ENCODE data around the gene MED13.

DNA sequence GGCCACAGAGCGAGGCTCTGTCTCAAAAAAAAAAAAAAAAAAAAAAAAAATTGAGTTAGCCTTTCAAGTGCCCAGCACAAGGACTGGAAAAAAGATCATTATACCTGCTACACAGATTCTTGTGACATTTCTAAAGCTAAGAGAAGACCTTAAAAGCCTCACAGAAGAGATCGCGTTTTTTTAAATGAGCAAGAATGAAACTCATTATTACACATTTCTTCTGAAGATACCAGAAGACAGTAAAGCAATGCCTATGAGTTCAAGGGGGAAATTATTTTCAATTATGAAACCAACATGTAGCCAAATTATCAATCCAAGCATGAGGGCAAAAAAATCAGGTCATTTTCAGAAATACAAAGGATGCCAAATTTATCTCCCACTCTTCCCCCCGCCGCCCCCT, 56.8 kb downstream of the MED13 start:
- TF ChIP-seq CTCF (IDR thresholded peaks at IDR 0.05) (no peak), POLR2A (IDR thresholded peaks at IDR 0.05) (no peak)

Measured in uterus (tissue), 2 donors.